GM21526 (cell line): ENCODE results near the gene LGALS1.
"Not testable (repeated sequence)": the region's sequence is repeated elsewhere in the genome, so short reads cannot be mapped to it uniquely, and the experiment has no call there.

Experiments used
- ATAC-seq: cut with Tn5 transposase; IDR thresholded peaks from one replicate; pipeline ENCODE4 v1.9.1; 2021; ENCODE audit warnings: moderate library complexity; ENCODE audit not compliant: unreplicated experiment, low FRiP score

The LGALS1 gene

GRCh38 chr22:37684803-37685615 lies 9.6 kb downstream of the LGALS1 start:
- no peak for ATAC-seq

GRCh38 chr22:37686002-37686982 lies 10.9 kb downstream of the LGALS1 start, which contains the start of gene NOL12:
TSS of gene NOL12 (plus strand) at chr22:37686343. CDS start at chr22:37686393, 50 bp downstream.
- ATAC-seq, result peak; percentile 49

GRCh38 chr22:37690407-37690806 lies 15.0 kb downstream of the LGALS1 start:
- no peak for ATAC-seq

- ATAC-seq, result no peak
Measured at GRCh38 chr22:37690901-37691504, 15.6 kb downstream of the LGALS1 start.

- no peak for ATAC-seq
Measured at GRCh38 chr22:37692627-37693285, 17.3 kb downstream of the LGALS1 start.

GRCh38 chr22:37694131-37694530 lies 18.7 kb downstream of the LGALS1 start:
- ATAC-seq, result not testable (repeated sequence)

- ATAC-seq, result not testable (repeated sequence)
Measured at GRCh38 chr22:37696260-37696656, 20.8 kb downstream of the LGALS1 start.

GRCh38 chr22:37696657-37697537 lies 21.5 kb downstream of the LGALS1 start, which contains the start of gene TRIOBP:
TSS of gene TRIOBP (plus strand) at chr22:37697048. CDS start at chr22:37701366, 4,318 bp downstream.
- ATAC-seq, result peak; percentile 51

GRCh38 chr22:37697538-37697835 lies 22.1 kb downstream of the LGALS1 start:
- no peak for ATAC-seq

GRCh38 chr22:37701141-37701786 lies 25.8 kb downstream of the LGALS1 start:
- no peak for ATAC-seq

GRCh38 chr22:37703906-37704305 lies 28.5 kb downstream of the LGALS1 start:
- ATAC-seq, result no peak

- no peak for ATAC-seq
Measured at GRCh38 chr22:37704645-37705044, 29.2 kb downstream of the LGALS1 start.

GRCh38 chr22:37705205-37705604 lies 29.8 kb downstream of the LGALS1 start:
- no peak for ATAC-seq

- ATAC-seq, result no peak
Measured at GRCh38 chr22:37708580-37709444, 33.4 kb downstream of the LGALS1 start.

- ATAC-seq, result no peak
Measured at GRCh38 chr22:37709445-37709765, 34.0 kb downstream of the LGALS1 start.

GRCh38 chr22:37710675-37711074 lies 35.2 kb downstream of the LGALS1 start:
- no peak for ATAC-seq

- no peak for ATAC-seq
Measured at GRCh38 chr22:37711490-37711889, 36.1 kb downstream of the LGALS1 start.

GRCh38 chr22:37713761-37714160 lies 38.3 kb downstream of the LGALS1 start:
- no peak for ATAC-seq
